ENCODE measurements around the gene AHRR.

Gene AHRR

GRCh38 chr5:368183-369084, 46.9 kb downstream of the AHRR start:
- peak; percentile 72 for DNase-seq

GRCh38 chr5:369151-369868, 47.8 kb downstream of the AHRR start:
- DNase-seq, result peak; percentile 80

GRCh38 chr5:369869-370236, 48.3 kb downstream of the AHRR start:
- DNase-seq, result peak; percentile 55

GRCh38 chr5:370311-370958, 48.9 kb downstream of the AHRR start:
- DNase-seq, result peak; percentile 57

- no peak for DNase-seq
Measured at GRCh38 chr5:370959-371810, 49.7 kb downstream of the AHRR start.

GRCh38 chr5:371811-372555, 50.5 kb downstream of the AHRR start:
- DNase-seq, result peak; percentile 76

- DNase-seq, result no peak
Measured at GRCh38 chr5:372556-372995, 51.1 kb downstream of the AHRR start.

GRCh38 chr5:372996-373709, 51.6 kb downstream of the AHRR start:
- peak; percentile 86 for DNase-seq

GRCh38 chr5:373710-374602, 52.4 kb downstream of the AHRR start:
- peak; percentile 95 for DNase-seq

- DNase-seq, result no peak
Measured at GRCh38 chr5:374631-375335, 53.3 kb downstream of the AHRR start.

GRCh38 chr5:375336-375920, 53.9 kb downstream of the AHRR start:
- peak; percentile 66 for DNase-seq

GRCh38 chr5:375921-376798, 54.6 kb downstream of the AHRR start:
- DNase-seq, result peak; percentile 66

- DNase-seq, result no peak
Measured at GRCh38 chr5:376799-377325, 55.3 kb downstream of the AHRR start.

GRCh38 chr5:377326-377981, 55.9 kb downstream of the AHRR start:
- DNase-seq, result peak; percentile 67

GRCh38 chr5:378301-378891, 56.9 kb downstream of the AHRR start:
- DNase-seq, result peak; percentile 83

GRCh38 chr5:378976-379742, 57.6 kb downstream of the AHRR start:
- peak; percentile 70 for DNase-seq

Data from activated CD8-positive, alpha-beta memory T cell treated with anti-CD3 and anti-CD28 coated beads for 24 hours (primary cell).